D721Med (cell line): ENCODE measurements around the gene PRSS53.
A peak's percentile ranks its signal among the peaks of the same experiment; 100 is the strongest.

Source experiments
- DNase-seq: peaks from one replicate; pipeline ENCODE4 v3.0.0; 2011; ENCODE audit warnings: low spot score; ENCODE audit not compliant: insufficient read length
- FAIRE-seq: peaks from 2 replicates; lab custom pipeline; 2011; peaks lifted over from hg19 to GRCh38; lab: Jason Lieb, UNC
- CTCF ChIP-seq: IDR thresholded peaks from 2 replicates; pipeline ENCODE4 v1.5.1; 2012; ENCODE audit warnings: mild to moderate bottlenecking, control low read depth; ENCODE audit not compliant: insufficient read depth; ENCODE audit errors: missing control alignments

Gene PRSS53

GRCh38 chr16:31033709-31034492 lies 54.8 kb downstream of the PRSS53 start:
- FAIRE-seq (no peak), DNase-seq (peak; percentile 88)
- TF ChIP-seq CTCF = no peak
